ENCODE results near the gene FGD4.

GRCh38 chr12:32483499-32483898 lies 84.1 kb downstream of the FGD4 start:
- TF ChIP-seq SPI1 (IDR thresholded peaks at IDR 0.05; ENCODE audit: borderline replicate concordance, low read depth) (peak; percentile 70; the same call in 1 of the 2 replicates), POLR2AphosphoS5 (IDR thresholded peaks at IDR 0.05; ENCODE audit: low read depth) (no peak)

Data from HL-60 (cell line).